Esophagus (tissue), 2 donors: Measurements from ENCODE around the gene ERC2. TPM values are rescaled to one million over a fixed set of nuclear protein-coding genes. Genes with fewer than 3 reads are reported as not detected.

Experiments
- H3K27ac ChIP-seq, 2 donors: one replicate each; pipeline ENCODE4 v1.5.1; 2013; ENCODE audit warnings: low read depth in 2 of 2, mild to moderate bottlenecking in 2 of 2, inconsistent platforms in 1 of 2, low read length in 1 of 2, moderate library complexity in 1 of 2
- H3K27me3 ChIP-seq, 2 donors: one replicate each; pipeline ENCODE4 v1.6.1; 2013; ENCODE audit warnings: low read length in 2 of 2, control low read depth in 1 of 2, mild to moderate bottlenecking in 1 of 2; ENCODE audit not compliant: insufficient read depth in 2 of 2, control insufficient read depth in 1 of 2
- H3K36me3 ChIP-seq, 2 donors: one replicate each; pipeline ENCODE4 v1.6.1; 2013; ENCODE audit warnings: low read length in 1 of 2; ENCODE audit not compliant: control insufficient read depth in 2 of 2, insufficient read depth in 2 of 2
- H3K4me1 ChIP-seq, 2 donors: one replicate each; pipeline ENCODE4 v1.6.1; 2013; ENCODE audit warnings: low read length in 1 of 2; ENCODE audit not compliant: control insufficient read depth in 2 of 2, insufficient read depth in 2 of 2
- H3K4me3 ChIP-seq, 2 donors: one replicate each; pipeline ENCODE4 v1.5.1; 2013; ENCODE audit warnings: low read length in 2 of 2, mild to moderate bottlenecking in 2 of 2, low read depth in 1 of 2, moderate library complexity in 1 of 2
- H3K9me3 ChIP-seq, 2 donors: one replicate each; pipeline ENCODE4 v1.6.1; 2013; ENCODE audit warnings: mild to moderate bottlenecking in 2 of 2, low read depth in 1 of 2, low read length in 1 of 2, moderate library complexity in 1 of 2; ENCODE audit not compliant: control insufficient read depth in 2 of 2, insufficient read depth in 1 of 2
- WGBS, 2 donors: extraction: QIAGEN DNeasy Blood & Tissue Kit; methylation state at CpG; one replicate each; pipeline ENCODE4 v1.1.7; 2013; 5-methylcytosine and 5-hydroxymethylcytosine counted together
- polyA plus RNA-seq, 2 donors: library from polyadenylated mRNA; stranded (reverse); fragments of 200-250 nt; gene quantifications; one replicate each; pipeline ENCODE4 v1.2.3, GENCODE V29; 2013
- donor health status: healthy with polysubstance abuse.
- donor health status: Bipolar disorder and iron deficiency.

Gene ERC2
- polyA plus RNA-seq, 2 donors = 0.18 to 0.20 TPM

DNA sequence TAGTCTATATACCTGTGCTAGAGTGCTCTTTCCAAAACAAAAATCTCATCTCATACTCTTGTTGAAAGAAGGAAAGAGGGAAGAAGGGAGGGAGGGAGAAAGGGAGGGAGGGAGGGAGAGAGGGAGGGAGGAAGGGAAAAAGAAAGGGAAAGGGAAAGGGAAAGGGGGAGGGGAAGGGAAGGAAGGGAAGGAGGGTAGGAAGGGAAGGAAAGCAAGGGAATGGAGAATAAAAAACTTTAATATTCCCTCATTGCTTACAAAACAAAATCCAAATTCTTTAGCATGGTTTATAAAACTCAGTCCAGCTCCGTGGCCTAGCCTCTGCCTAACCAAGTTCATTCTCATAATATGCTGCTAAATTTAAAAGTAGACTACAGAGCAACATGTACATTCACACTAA is 104.5 kb downstream of the ERC2 start:
- Histone ChIP-seq H3K36me3 (no peaks in the 10 kb centered on the region), H3K4me3 (no peak overlapping the region), H3K9me3 (no peaks in the 10 kb centered on the region), H3K27ac (no peak overlapping the region), H3K27me3 (no peaks in the 10 kb centered on the region), H3K4me1 (no peaks in the 10 kb centered on the region)
- 69 to 80% methylated on average over 1 of the region's 1 CpG for WGBS, 2 donors

DNA sequence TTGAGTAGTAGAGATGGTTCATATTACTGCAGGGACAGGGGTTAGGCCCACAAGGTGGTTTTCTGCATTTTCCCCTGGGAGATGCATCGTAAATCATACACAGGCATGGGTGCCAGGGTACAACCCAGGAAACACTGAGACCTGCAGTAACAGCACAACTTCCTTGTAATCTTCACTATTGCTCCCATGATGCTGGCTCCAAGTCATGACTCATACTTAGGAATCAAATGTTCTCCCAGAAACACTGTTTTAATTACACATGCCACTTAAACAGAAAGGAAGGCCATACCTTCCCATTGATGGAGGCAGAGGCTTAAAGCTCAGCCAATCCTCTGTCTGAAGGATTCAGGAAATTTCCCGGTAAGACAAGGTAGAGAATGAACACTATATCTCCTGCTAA is 106.5 kb downstream of the ERC2 start:
- Histone ChIP-seq H3K4me1 (no peaks in the 10 kb centered on the region), H3K27me3 (no peaks in the 10 kb centered on the region), H3K27ac (no peak overlapping the region), H3K9me3 (no peaks in the 10 kb centered on the region), H3K4me3 (no peak overlapping the region), H3K36me3 (no peaks in the 10 kb centered on the region)
- WGBS, 2 donors = 71 to 72% methylated on average over 2 of the region's 2 CpGs

DNA sequence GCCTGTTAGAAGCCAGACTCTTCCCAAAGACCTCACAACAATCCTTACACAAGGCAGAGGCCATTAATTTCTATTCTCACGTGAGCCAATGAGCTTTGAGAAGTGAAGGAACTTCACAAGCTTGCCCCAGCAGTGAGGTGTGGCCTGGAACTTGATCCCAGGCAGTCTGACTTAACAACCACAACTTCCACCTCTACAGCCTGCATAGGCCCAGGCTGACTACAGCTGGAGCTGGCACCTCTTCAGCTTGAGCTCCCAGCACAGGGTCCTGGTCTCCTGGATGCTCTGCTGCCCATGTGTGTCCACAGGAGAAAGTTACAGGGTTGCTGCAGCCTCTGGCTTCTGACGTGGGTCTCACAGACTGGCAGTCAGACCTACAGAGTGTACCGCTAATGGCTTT is 111.0 kb downstream of the ERC2 start:
- Histone ChIP-seq H3K4me3 (no peak overlapping the region), H3K4me1 (no peaks in the 10 kb centered on the region), H3K27me3 (no peaks in the 10 kb centered on the region), H3K9me3 (no peaks in the 10 kb centered on the region), H3K36me3 (no peaks in the 10 kb centered on the region), H3K27ac (peak overlapping the region in 1 of 2 donors; percentile 13)
- WGBS, 2 donors = 38 to 54% methylated on average over 3 of the region's 3 CpGs

DNA sequence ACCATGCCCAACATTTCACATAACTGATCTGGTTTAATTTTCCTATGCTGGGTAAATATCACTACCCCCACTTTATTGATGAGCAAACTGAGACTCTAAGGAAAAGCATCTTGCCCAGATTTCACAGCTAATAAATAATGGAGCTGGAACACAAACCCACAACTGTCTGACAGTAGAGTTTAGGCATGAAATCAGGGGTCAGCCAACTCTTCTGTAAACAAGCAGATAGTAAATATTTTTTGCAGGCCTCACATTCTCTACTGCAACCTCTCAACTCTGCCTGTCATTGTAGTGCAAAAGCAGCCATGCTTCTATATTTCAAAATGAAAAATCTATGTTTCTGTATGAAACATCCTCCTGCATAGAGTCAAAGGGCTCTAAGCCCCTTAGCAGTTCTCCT is 111.5 kb downstream of the ERC2 start:
- Histone ChIP-seq H3K4me1 (no peaks in the 10 kb centered on the region), H3K36me3 (no peaks in the 10 kb centered on the region), H3K9me3 (no peaks in the 10 kb centered on the region), H3K27me3 (peaks cover 0 to 2% of the 10 kb centered on the region in 2 donors), H3K27ac (no peak overlapping the region), H3K4me3 (no peak overlapping the region)

- H3K4me1 ChIP-seq = no peaks in the 10 kb centered on the region
Observed at GRCh38 chr3:56355570-56356185, 112.6 kb downstream of the ERC2 start.

DNA sequence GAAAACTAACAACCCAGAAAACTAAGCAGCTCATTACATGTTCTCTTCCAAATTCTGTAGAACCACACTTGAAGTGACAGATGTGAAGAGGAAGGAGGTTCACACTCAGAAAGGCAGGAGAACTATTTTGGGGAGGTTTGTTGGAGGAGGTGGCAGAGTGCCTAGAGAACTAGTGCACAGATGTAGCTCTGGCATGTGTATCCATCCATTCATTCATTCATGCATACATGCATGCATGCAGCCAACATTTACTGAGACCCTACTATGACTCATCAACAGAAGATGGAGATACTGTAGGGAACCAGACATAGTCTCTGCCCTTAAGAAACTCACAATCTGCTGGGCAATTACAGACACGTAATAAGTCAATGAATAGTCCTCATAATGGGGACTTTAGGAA is 116.7 kb downstream of the ERC2 start:
- Histone ChIP-seq H3K9me3 (no peaks in the 10 kb centered on the region), H3K4me1 (no peaks in the 10 kb centered on the region), H3K27ac (no peak overlapping the region), H3K36me3 (no peaks in the 10 kb centered on the region), H3K27me3 (peaks cover 0 to 2% of the 10 kb centered on the region in 2 donors), H3K4me3 (no peak overlapping the region)
- WGBS, 2 donors = 55 to 63% methylated on average over 1 of the region's 1 CpG

More at GRCh38 chr3:56355570-56356185, 112.6 kb downstream of the ERC2 start:
- Histone ChIP-seq H3K36me3 (no peaks in the 10 kb centered on the region), H3K27me3 (peaks cover 0 to 2% of the 10 kb centered on the region in 2 donors), H3K4me3 (no peak overlapping the region), H3K9me3 (no peaks in the 10 kb centered on the region), H3K27ac (no peak overlapping the region)
- 76 to 83% methylated on average over 7 of the region's 7 CpGs for WGBS, 2 donors

DNA sequence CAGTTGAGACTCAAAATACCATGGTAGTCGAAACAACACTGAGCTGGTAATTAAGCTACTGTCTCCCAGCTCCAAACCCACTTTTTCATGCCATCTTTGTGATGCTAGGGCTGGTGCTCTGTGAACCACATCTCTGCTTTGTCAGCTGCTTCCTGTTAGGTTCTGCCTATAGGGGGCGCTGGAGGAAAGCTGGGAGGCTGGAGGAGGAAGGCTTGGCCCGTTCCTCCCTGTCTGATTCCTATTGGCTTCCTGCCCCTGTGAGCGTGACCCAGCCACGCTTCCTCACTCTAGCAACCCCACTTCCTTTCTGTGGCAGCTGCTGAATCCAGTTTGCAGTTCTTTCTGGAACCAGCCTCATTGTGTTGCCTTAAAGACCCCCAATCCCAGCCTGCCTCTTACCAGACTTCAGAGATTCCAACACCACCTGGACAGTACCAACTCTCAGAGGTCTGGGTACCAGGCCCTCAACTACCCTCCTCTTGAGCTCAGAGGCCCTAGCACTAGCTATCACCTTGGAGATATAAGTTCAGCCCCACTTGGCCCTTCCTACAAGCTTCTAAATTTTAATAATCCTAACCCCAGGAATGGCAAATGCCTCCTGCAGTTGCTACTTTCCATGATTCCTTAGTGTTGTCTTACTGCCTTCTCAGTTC is 120.9 kb downstream of the ERC2 start:
- peaks cover 0 to 4% of the 10 kb centered on the region in 2 donors for H3K27me3 ChIP-seq
- H3K36me3 ChIP-seq = no peaks in the 10 kb centered on the region
- no peak overlapping the region for H3K27ac ChIP-seq
- no peaks in the 10 kb centered on the region for H3K4me1 ChIP-seq
- no peaks in the 10 kb centered on the region for H3K9me3 ChIP-seq
- H3K4me3 ChIP-seq = no peak overlapping the region
- WGBS, 2 donors = 31 to 42% methylated on average over 5 of the region's 5 CpGs

DNA sequence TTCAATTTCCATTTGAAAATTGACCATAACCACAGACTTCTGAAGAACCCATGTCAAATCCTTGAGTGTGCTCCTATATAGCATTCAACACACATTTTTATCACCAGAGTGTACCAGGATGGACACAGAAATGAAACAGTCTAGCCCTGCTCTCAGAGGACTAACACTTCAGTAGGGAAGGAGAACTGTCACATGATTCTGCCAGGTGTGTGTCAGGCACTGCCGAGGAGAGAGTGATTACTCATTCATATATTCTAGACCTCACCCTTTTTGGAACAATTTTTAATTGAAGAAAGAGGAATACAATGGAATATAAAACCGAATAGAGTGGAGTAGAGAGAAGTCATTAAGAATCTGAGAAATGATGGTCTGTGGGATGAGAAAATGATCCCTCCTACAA is 125.8 kb downstream of the ERC2 start:
- H3K9me3 ChIP-seq = no peaks in the 10 kb centered on the region
- 26 to 32% methylated on average over 2 of the region's 2 CpGs for WGBS, 2 donors
- no peak overlapping the region for H3K27ac ChIP-seq
- H3K4me1 ChIP-seq = no peaks in the 10 kb centered on the region
- no peak overlapping the region for H3K4me3 ChIP-seq
- peaks cover 0 to 5% of the 10 kb centered on the region in 2 donors for H3K27me3 ChIP-seq
- no peaks in the 10 kb centered on the region for H3K36me3 ChIP-seq

- no peaks in the 10 kb centered on the region for H3K4me1 ChIP-seq
- peaks cover 0 to 4% of the 10 kb centered on the region in 2 donors for H3K27me3 ChIP-seq
- H3K9me3 ChIP-seq = no peaks in the 10 kb centered on the region
- no peak overlapping the region for H3K27ac ChIP-seq
- H3K36me3 ChIP-seq = no peaks in the 10 kb centered on the region
- WGBS, 2 donors = 33 to 43% methylated on average over 4 of the region's 4 CpGs
- H3K4me3 ChIP-seq = no peak overlapping the region
Observed at GRCh38 chr3:56339671-56340070, 128.6 kb downstream of the ERC2 start.

GRCh38 chr3:56339244-56339643 is 129.0 kb downstream of the ERC2 start:
- H3K9me3 ChIP-seq = no peaks in the 10 kb centered on the region
- no peak overlapping the region for H3K4me3 ChIP-seq
- WGBS, 2 donors = 82 to 86% methylated on average over 2 of the region's 2 CpGs
- peaks cover 0 to 3% of the 10 kb centered on the region in 2 donors for H3K27me3 ChIP-seq
- H3K27ac ChIP-seq = no peak overlapping the region
- no peaks in the 10 kb centered on the region for H3K36me3 ChIP-seq
- no peaks in the 10 kb centered on the region for H3K4me1 ChIP-seq
